CD8-positive, alpha-beta memory T cell (primary cell): ENCODE results near the gene KPNA2. TPM values are rescaled to one million over a fixed set of nuclear protein-coding genes. Genes with fewer than 3 reads are reported as not detected.

Source experiments
- polyA plus RNA-seq: library from polyadenylated mRNA; unstranded; fragments of 300-500 nt; fragmentation: Illumina TruSeq; gene quantifications from one replicate; pipeline ENCODE4 v1.2.3, GENCODE V29; 2021
- total RNA-seq, 2 experiments: library from RNA; stranded (reverse); gene quantifications; one replicate each; pipeline ENCODE4 v1.2.3, GENCODE V29; 2021

KPNA2 gene
- total and polyA plus RNA-seq, 3 experiments from 2014 or later = 24.3 to 223 (median 213) TPM

Other genes with a start within 250 kb of the KPNA2 start
- gene BPTF, start 210.2 kb upstream of the KPNA2 start, total RNA-seq = 10 to 100 TPM; 78.8 to 82.4 TPM
- 25.1 TPM for gene BPTF, start 210.2 kb upstream of the KPNA2 start, polyA plus RNA-seq
- 10 to 100 TPM; 45.7 to 45.8 TPM for gene C17orf58, start 39.3 kb upstream of the KPNA2 start, total RNA-seq
- gene C17orf58, start 39.3 kb upstream of the KPNA2 start, polyA plus RNA-seq = 2.2 TPM
- 100 to 1,000 TPM; 113 to 118 TPM for gene AMZ2, start 212.3 kb downstream of the KPNA2 start, total RNA-seq
- 141 TPM for gene AMZ2, start 212.3 kb downstream of the KPNA2 start, polyA plus RNA-seq